ENCODE measurements around the gene EXOSC7. TPM values are rescaled to one million over a fixed set of nuclear protein-coding genes. Genes with fewer than 3 reads are reported as not detected.

Gene EXOSC7
- polyA plus RNA-seq, 1 donor from 2014 or later, result 87.5 TPM

DNA sequence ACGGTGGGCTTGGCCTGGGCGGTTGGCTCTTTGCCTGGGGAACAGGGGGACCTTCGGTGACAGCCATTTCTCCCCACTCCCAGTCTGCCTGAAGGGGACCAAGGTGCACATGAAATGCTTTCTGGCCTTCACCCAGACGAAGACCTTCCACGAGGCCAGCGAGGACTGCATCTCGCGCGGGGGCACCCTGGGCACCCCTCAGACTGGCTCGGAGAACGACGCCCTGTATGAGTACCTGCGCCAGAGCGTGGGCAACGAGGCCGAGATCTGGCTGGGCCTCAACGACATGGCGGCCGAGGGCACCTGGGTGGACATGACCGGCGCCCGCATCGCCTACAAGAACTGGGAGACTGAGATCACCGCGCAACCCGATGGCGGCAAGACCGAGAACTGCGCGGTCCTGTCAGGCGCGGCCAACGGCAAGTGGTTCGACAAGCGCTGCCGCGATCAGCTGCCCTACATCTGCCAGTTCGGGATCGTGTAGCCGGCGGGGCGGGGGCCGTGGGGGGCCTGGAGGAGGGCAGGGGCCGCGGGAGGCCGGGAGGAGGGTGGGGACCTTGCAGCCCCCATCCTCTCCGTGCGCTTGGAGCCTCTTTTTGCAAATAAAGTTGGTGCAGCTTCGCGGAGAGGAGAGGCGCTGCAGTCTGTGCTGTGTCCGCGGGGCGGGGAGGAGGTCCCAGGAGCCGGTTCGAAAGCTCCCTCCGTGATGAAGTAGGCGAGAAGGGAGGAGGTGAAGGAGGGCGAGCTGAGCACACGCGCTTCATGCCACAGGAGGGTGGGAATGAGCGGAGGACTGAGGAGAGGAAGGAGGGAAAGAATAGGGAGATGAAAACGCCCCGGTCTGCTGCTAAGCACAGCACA is 59.6 kb downstream of the EXOSC7 start:
- peak overlapping the region; percentile 9 for H3K9ac ChIP-seq (ENCODE audit: low read length)
- H3K4me2 ChIP-seq (ENCODE audit: low read length), result no peak overlapping the region
- H3K36me3 ChIP-seq (ENCODE audit: insufficient read depth, low read length), result no peaks in the 10 kb centered on the region
- H3K9me2 ChIP-seq (ENCODE audit: insufficient read depth, low read length), result no peaks in the 10 kb centered on the region
- no peaks in the 10 kb centered on the region for H3K79me2 ChIP-seq (replicated peaks; ENCODE audit: insufficient read depth, low read length)
- H3K4me3 ChIP-seq (ENCODE audit: low read length), result peak overlapping the region; percentile 56
- TF ChIP-seq, protein P1, sequence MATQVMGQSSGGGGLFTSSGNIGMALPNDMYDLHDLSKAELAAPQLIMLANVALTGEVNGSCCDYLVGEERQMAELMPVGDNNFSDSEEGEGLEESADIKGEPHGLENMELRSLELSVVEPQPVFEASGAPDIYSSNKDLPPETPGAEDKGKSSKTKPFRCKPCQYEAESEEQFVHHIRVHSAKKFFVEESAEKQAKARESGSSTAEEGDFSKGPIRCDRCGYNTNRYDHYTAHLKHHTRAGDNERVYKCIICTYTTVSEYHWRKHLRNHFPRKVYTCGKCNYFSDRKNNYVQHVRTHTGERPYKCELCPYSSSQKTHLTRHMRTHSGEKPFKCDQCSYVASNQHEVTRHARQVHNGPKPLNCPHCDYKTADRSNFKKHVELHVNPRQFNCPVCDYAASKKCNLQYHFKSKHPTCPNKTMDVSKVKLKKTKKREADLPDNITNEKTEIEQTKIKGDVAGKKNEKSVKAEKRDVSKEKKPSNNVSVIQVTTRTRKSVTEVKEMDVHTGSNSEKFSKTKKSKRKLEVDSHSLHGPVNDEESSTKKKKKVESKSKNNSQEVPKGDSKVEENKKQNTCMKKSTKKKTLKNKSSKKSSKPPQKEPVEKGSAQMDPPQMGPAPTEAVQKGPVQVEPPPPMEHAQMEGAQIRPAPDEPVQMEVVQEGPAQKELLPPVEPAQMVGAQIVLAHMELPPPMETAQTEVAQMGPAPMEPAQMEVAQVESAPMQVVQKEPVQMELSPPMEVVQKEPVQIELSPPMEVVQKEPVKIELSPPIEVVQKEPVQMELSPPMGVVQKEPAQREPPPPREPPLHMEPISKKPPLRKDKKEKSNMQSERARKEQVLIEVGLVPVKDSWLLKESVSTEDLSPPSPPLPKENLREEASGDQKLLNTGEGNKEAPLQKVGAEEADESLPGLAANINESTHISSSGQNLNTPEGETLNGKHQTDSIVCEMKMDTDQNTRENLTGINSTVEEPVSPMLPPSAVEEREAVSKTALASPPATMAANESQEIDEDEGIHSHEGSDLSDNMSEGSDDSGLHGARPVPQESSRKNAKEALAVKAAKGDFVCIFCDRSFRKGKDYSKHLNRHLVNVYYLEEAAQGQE (IDR thresholded peaks at IDR 0.05; ENCODE audit: borderline replicate concordance), result no peak
- TF ChIP-seq, protein P2, sequence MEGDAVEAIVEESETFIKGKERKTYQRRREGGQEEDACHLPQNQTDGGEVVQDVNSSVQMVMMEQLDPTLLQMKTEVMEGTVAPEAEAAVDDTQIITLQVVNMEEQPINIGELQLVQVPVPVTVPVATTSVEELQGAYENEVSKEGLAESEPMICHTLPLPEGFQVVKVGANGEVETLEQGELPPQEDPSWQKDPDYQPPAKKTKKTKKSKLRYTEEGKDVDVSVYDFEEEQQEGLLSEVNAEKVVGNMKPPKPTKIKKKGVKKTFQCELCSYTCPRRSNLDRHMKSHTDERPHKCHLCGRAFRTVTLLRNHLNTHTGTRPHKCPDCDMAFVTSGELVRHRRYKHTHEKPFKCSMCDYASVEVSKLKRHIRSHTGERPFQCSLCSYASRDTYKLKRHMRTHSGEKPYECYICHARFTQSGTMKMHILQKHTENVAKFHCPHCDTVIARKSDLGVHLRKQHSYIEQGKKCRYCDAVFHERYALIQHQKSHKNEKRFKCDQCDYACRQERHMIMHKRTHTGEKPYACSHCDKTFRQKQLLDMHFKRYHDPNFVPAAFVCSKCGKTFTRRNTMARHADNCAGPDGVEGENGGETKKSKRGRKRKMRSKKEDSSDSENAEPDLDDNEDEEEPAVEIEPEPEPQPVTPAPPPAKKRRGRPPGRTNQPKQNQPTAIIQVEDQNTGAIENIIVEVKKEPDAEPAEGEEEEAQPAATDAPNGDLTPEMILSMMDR (IDR thresholded peaks at IDR 0.05; ENCODE audit: poor library complexity, severe bottlenecking), result no peak
- TF ChIP-seq POLR2AphosphoS5 (IDR thresholded peaks at IDR 0.05), result no peak
- no peak for TF ChIP-seq MXI1 (conservative IDR thresholded peaks at IDR 0.05; ENCODE audit: poor library complexity, severe bottlenecking)
- TF ChIP-seq TAF1 (IDR thresholded peaks at IDR 0.05; ENCODE audit: low read depth), result no peak
- no peak for TF ChIP-seq EP300 (conservative IDR thresholded peaks at IDR 0.05; ENCODE audit: poor library complexity, severe bottlenecking)
- no peak for TF ChIP-seq EZH2 (IDR thresholded peaks at IDR 0.05; ENCODE audit: borderline replicate concordance, insufficient read depth, low read length, poor library complexity, severe bottlenecking)
- TF ChIP-seq SMC3 (conservative IDR thresholded peaks at IDR 0.05; ENCODE audit: poor library complexity), result no peak
- no peak for TF ChIP-seq RAD21 (conservative IDR thresholded peaks at IDR 0.05)
- no peaks in the 10 kb centered on the region for H3K9me3 ChIP-seq (ENCODE audit: low read length)
- H3K27me3 ChIP-seq (ENCODE audit: insufficient read depth, low read depth, low read length), result peaks cover 30% of the 10 kb centered on the region
- no peak overlapping the region for H3K27ac ChIP-seq (ENCODE audit: low read length)
- no peaks in the 10 kb centered on the region for H3F3A ChIP-seq (ENCODE audit: insufficient read depth, low read length, poor library complexity, severe bottlenecking)
- no peak overlapping the region for H2AFZ ChIP-seq (ENCODE audit: low read depth, low read length)
- H4K20me1 ChIP-seq (ENCODE audit: insufficient read depth), result no peaks in the 10 kb centered on the region

DNA sequence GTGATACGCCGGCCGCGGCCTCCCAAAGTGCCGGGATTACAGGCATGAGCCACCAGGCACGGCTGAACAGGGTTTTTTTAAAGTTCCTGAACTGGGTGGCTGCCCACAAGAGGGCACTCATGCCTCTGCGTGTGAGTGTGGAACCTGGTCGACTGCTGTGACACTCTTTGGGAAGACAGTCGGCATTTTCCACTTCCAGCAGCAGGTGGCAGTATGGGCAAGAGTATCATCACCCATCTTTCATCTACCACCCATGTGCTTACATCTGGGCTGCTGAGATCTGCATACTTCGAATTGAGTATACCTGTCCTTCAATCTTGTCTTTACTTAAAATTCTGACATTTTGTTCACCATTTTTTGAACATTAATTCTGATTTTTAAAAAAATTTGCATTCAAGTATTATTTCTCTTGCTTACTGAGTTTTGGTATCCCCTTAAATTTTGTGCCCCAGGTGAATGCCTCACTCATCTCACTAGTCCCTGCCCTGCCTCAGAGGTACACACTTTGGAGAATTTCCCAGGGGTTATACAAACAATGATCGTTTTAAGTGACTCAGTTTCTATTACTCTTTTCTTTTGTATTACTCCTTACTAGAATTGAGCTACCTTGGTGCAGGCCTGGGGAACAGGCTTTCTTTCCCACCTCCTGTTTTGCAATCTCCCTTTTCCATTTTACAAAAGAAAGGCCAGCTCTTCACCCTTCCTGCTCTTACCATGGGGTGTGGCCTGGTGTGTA is 61.8 kb downstream of the EXOSC7 start:
- no peak overlapping the region for H3K4me2 ChIP-seq (ENCODE audit: low read length)
- H3F3A ChIP-seq (ENCODE audit: insufficient read depth, low read length, poor library complexity, severe bottlenecking), result no peaks in the 10 kb centered on the region
- H3K27me3 ChIP-seq (ENCODE audit: insufficient read depth, low read depth, low read length), result peaks cover 30% of the 10 kb centered on the region
- no peaks in the 10 kb centered on the region for H3K9me3 ChIP-seq (ENCODE audit: low read length)
- H3K27ac ChIP-seq (ENCODE audit: low read length), result no peak overlapping the region
- H3K36me3 ChIP-seq (ENCODE audit: insufficient read depth, low read length), result no peaks in the 10 kb centered on the region
- no peak overlapping the region for H3K4me3 ChIP-seq (ENCODE audit: low read length)
- H3K9ac ChIP-seq (ENCODE audit: low read length), result no peak overlapping the region
- no peak overlapping the region for H2AFZ ChIP-seq (ENCODE audit: low read depth, low read length)
- H3K9me2 ChIP-seq (ENCODE audit: insufficient read depth, low read length), result no peaks in the 10 kb centered on the region
- TF ChIP-seq RAD21 (conservative IDR thresholded peaks at IDR 0.05) (peak; percentile 97), EP300 (conservative IDR thresholded peaks at IDR 0.05; ENCODE audit: poor library complexity, severe bottlenecking) (no peak), TAF1 (IDR thresholded peaks at IDR 0.05; ENCODE audit: low read depth) (no peak), POLR2AphosphoS5 (IDR thresholded peaks at IDR 0.05) (no peak), MXI1 (conservative IDR thresholded peaks at IDR 0.05; ENCODE audit: poor library complexity, severe bottlenecking) (peak; percentile 60), SMC3 (conservative IDR thresholded peaks at IDR 0.05; ENCODE audit: poor library complexity) (peak; percentile 98)
- TF ChIP-seq, protein P1 (IDR thresholded peaks at IDR 0.05; ENCODE audit: borderline replicate concordance), result no peak
- TF ChIP-seq, protein P2 (IDR thresholded peaks at IDR 0.05; ENCODE audit: poor library complexity, severe bottlenecking), result peak; percentile 99
- H4K20me1 ChIP-seq (ENCODE audit: insufficient read depth), result no peaks in the 10 kb centered on the region
- H3K79me2 ChIP-seq (replicated peaks; ENCODE audit: insufficient read depth, low read length), result no peaks in the 10 kb centered on the region
